ENCODE results near the gene UTRN. TPM values are rescaled to one million over a fixed set of nuclear protein-coding genes. Genes with fewer than 3 reads are reported as not detected.

UTRN gene
- total RNA-seq, 1 donor from 2014 or later = 133 TPM

DNA sequence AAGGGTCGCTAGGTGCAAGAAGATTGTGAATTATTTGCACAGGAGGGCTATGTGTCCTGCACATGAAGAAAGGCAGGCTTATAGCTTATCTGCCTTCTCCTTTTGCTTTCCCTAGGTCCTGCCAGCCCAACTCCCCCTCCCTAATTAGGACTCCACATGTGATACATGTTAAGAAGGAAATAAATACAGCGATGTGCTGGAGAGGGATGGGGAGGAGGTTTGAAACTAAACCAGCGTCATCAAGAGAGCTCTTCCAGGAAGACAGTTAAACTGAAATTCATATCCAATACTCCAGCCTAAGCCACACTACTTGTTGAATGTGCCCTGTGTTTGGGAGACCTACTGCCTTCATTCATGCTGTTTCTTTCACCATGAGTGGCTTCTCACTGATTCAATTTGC, 34.9 kb upstream of the UTRN start:
- TF ChIP-seq, protein P1, sequence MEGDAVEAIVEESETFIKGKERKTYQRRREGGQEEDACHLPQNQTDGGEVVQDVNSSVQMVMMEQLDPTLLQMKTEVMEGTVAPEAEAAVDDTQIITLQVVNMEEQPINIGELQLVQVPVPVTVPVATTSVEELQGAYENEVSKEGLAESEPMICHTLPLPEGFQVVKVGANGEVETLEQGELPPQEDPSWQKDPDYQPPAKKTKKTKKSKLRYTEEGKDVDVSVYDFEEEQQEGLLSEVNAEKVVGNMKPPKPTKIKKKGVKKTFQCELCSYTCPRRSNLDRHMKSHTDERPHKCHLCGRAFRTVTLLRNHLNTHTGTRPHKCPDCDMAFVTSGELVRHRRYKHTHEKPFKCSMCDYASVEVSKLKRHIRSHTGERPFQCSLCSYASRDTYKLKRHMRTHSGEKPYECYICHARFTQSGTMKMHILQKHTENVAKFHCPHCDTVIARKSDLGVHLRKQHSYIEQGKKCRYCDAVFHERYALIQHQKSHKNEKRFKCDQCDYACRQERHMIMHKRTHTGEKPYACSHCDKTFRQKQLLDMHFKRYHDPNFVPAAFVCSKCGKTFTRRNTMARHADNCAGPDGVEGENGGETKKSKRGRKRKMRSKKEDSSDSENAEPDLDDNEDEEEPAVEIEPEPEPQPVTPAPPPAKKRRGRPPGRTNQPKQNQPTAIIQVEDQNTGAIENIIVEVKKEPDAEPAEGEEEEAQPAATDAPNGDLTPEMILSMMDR (IDR thresholded peaks at IDR 0.05) = no peak
- Mint-ChIP-seq H3K27me3 (ENCODE audit: low read depth) (no peaks in the 10 kb centered on the region), H3K4me3 (ENCODE audit: unreplicated experiment) (no peak overlapping the region), H3K27ac (ENCODE audit: unreplicated experiment) (no peak overlapping the region), H3K36me3 (ENCODE audit: low read depth) (no peaks in the 10 kb centered on the region), H3K4me1 (ENCODE audit: low read depth) (peaks cover 34% of the 10 kb centered on the region), H3K9me3 (ENCODE audit: low read depth) (peaks cover 12% of the 10 kb centered on the region)
- no peak for DNase-seq (ENCODE audit: low spot score)

- Mint-ChIP-seq H3K36me3 (ENCODE audit: low read depth) (no peaks in the 10 kb centered on the region), H3K27me3 (ENCODE audit: low read depth) (no peaks in the 10 kb centered on the region), H3K9me3 (ENCODE audit: low read depth) (no peaks in the 10 kb centered on the region), H3K4me3 (ENCODE audit: unreplicated experiment) (no peak overlapping the region), H3K27ac (ENCODE audit: unreplicated experiment) (no peak overlapping the region), H3K4me1 (ENCODE audit: low read depth) (peaks cover 34% of the 10 kb centered on the region)
- no peak for DNase-seq (ENCODE audit: low spot score)
- TF ChIP-seq, protein P1 (IDR thresholded peaks at IDR 0.05) = no peak
Measured at GRCh38 chr6:144252259-144252658, 32.9 kb upstream of the UTRN start.

GRCh38 chr6:144259986-144260385, 25.1 kb upstream of the UTRN start:
- DNase-seq (ENCODE audit: low spot score) = no peak
- H3K4me3 Mint-ChIP-seq (ENCODE audit: unreplicated experiment) = no peak overlapping the region
- H3K27me3 Mint-ChIP-seq (ENCODE audit: low read depth) = no peaks in the 10 kb centered on the region
- peaks cover 2% of the 10 kb centered on the region for H3K36me3 Mint-ChIP-seq (ENCODE audit: low read depth)
- H3K4me1 Mint-ChIP-seq (ENCODE audit: low read depth) = peaks cover 37% of the 10 kb centered on the region
- H3K9me3 Mint-ChIP-seq (ENCODE audit: low read depth) = peaks cover 3% of the 10 kb centered on the region
- TF ChIP-seq, protein P1 (IDR thresholded peaks at IDR 0.05) = no peak
- H3K27ac Mint-ChIP-seq (ENCODE audit: unreplicated experiment) = peak overlapping the region; percentile 57

DNA sequence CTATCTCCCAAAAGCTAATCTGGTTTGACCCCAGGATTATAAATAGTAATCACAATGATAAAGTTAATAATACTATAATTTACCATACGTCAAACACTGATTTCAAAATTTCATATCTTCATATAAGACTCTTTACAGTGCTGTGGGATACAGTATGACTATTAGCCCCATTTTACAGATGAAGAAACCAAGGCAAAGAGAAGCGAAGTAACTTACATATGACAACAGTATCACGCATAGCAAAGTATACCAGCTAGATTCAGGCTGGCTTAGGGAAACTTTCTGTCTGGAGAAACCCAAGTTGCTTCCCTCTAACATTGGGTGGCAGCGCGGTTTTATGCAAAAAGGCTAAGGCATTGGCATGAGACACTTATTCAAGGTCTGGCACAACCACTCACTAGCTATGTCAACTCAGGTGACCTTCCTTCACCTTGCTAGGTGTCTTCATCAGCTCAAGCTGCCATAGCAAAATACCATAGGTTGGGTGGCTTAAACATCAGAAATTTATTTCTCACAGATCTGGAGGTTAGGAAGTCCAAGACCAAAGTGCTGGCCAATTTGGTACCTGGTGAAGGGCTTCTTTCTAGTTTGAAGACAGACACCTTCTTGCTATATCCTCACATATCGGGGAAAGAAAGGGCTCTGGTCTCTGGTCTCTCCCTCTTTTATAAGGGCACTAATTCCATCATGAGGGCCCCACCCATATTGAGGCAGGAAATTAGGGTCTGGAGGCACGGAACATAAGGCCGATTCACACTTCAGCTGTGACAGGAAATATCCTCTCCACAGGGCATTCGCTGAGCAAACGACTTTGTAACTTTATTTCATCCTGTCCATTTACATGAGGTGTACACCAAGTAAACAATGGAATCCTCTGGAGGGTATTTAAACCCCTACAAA, 22.4 kb upstream of the UTRN start:
- Mint-ChIP-seq H3K4me3 (ENCODE audit: unreplicated experiment) (no peak overlapping the region), H3K27ac (ENCODE audit: unreplicated experiment) (peak overlapping the region; percentile 74), H3K4me1 (ENCODE audit: low read depth) (peaks cover 52% of the 10 kb centered on the region), H3K36me3 (ENCODE audit: low read depth) (peaks cover 2% of the 10 kb centered on the region), H3K27me3 (ENCODE audit: low read depth) (no peaks in the 10 kb centered on the region), H3K9me3 (ENCODE audit: low read depth) (peaks cover 3% of the 10 kb centered on the region)
- no peak for DNase-seq (ENCODE audit: low spot score)
- TF ChIP-seq, protein P1 (IDR thresholded peaks at IDR 0.05) = no peak

DNA sequence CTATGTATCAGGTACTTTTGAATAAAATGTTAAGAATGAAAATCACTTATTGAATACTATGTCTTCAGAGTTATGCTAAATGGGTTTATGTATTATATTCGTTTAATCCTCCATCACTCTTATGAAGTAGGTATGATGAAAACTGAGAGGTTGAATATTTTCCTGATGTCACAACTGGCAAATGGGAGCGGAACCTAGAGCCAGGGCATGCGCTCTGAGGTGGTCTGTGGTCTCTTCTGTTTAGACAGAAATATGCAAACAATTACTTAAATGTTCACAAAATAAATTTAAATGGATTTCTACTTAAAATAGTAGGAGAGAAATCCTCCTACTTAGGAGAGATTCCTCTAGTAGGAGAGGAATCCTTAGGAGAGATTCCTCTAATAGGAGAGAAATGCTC, 21.3 kb upstream of the UTRN start:
- Mint-ChIP-seq H3K36me3 (ENCODE audit: low read depth) (peaks cover 2% of the 10 kb centered on the region), H3K4me3 (ENCODE audit: unreplicated experiment) (no peak overlapping the region), H3K4me1 (ENCODE audit: low read depth) (peaks cover 60% of the 10 kb centered on the region), H3K9me3 (ENCODE audit: low read depth) (peaks cover 3% of the 10 kb centered on the region), H3K27me3 (ENCODE audit: low read depth) (no peaks in the 10 kb centered on the region), H3K27ac (ENCODE audit: unreplicated experiment) (peak overlapping the region; percentile 98)
- TF ChIP-seq, protein P1 (IDR thresholded peaks at IDR 0.05) = no peak
- no peak for DNase-seq (ENCODE audit: low spot score)

Measured in chondrocyte (in vitro differentiated cells).